Cardiac muscle cell (in vitro differentiated cells and primary cell): Measurements from ENCODE around the gene C15orf39. TPM values are rescaled to one million over a fixed set of nuclear protein-coding genes. Genes with fewer than 3 reads are reported as not detected.
"Not testable (repeated sequence)": the region's sequence is repeated elsewhere in the genome, so short reads cannot be mapped to it uniquely, and the experiment has no call there.

Experiments
- DNase-seq, 2 donors: peaks; one replicate each; pipeline versions ENCODE4 v3.0.0 to v3.0.0-alpha.2; 2010 to 2017; ENCODE audit warnings: low read depth in 1 of 2, low spot score in 1 of 2
- H3K27ac ChIP-seq: fragments of 200-600 bp; sonication (generic); 2 replicates; pipeline ENCODE4 v1.5.1; 2016
- H3K27me3 ChIP-seq: fragments of 200-600 bp; sonication (generic); 2 replicates; pipeline ENCODE4 v1.6.0; 2016; ENCODE audit warnings: control low read depth
- H3K36me3 ChIP-seq: fragments of 200-600 bp; sonication (generic); 2 replicates; pipeline ENCODE4 v1.5.1; 2016; ENCODE audit warnings: control low read depth
- H3K4me1 ChIP-seq: fragments of 200-600 bp; sonication (generic); 2 replicates; pipeline ENCODE4 v1.8.1; 2017; ENCODE audit warnings: low read depth, mild to moderate bottlenecking, mixed run types
- H3K4me3 ChIP-seq: fragments of 200-600 bp; sonication (generic); 2 replicates; pipeline ENCODE4 v1.5.1; 2016; ENCODE audit warnings: mild to moderate bottlenecking
- H3K9me3 ChIP-seq: fragments of 200-600 bp; sonication (generic); 2 replicates; pipeline ENCODE4 v1.5.1; 2017; ENCODE audit warnings: low read depth, mild to moderate bottlenecking, control low read depth
- polyA plus RNA-seq: library from polyadenylated mRNA; unstranded; fragments of >200 nt; fragmentation: Nextera tagmentation; extraction: Ambion mirVana; gene quantifications from 2 replicates; pipeline ENCODE4 v1.2.1, GENCODE V29; 2016
- total RNA-seq: library from RNA; depleted of rRNA; stranded (reverse); fragments of >200 nt; gene quantifications from 2 replicates; pipeline ENCODE4 v1.2.3, GENCODE V29; 2016
- TF ChIP-seq, protein P1 (sequence below): IDR thresholded peaks from 2 replicates; pipeline ENCODE4 v1.5.1; 2012; ENCODE audit warnings: low read depth, mild to moderate bottlenecking, low read length

The C15orf39 gene
- total and polyA plus RNA-seq, 2 experiments from 2014 or later = 8.6 to 35.1 TPM

- Histone ChIP-seq H3K27ac (no peak overlapping the region), H3K36me3 (no peaks in the 10 kb centered on the region), H3K4me1 (no peaks in the 10 kb centered on the region), H3K27me3 (no peaks in the 10 kb centered on the region), H3K4me3 (no peak overlapping the region), H3K9me3 (no peaks in the 10 kb centered on the region)
- no peak for DNase-seq
- TF ChIP-seq, protein P1, sequence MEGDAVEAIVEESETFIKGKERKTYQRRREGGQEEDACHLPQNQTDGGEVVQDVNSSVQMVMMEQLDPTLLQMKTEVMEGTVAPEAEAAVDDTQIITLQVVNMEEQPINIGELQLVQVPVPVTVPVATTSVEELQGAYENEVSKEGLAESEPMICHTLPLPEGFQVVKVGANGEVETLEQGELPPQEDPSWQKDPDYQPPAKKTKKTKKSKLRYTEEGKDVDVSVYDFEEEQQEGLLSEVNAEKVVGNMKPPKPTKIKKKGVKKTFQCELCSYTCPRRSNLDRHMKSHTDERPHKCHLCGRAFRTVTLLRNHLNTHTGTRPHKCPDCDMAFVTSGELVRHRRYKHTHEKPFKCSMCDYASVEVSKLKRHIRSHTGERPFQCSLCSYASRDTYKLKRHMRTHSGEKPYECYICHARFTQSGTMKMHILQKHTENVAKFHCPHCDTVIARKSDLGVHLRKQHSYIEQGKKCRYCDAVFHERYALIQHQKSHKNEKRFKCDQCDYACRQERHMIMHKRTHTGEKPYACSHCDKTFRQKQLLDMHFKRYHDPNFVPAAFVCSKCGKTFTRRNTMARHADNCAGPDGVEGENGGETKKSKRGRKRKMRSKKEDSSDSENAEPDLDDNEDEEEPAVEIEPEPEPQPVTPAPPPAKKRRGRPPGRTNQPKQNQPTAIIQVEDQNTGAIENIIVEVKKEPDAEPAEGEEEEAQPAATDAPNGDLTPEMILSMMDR = no peak
Observed at GRCh38 chr15:75235760-75236729, 34.4 kb downstream of the C15orf39 start.

- H3K36me3 ChIP-seq = no peaks in the 10 kb centered on the region
- no peak for DNase-seq
Observed at GRCh38 chr15:75237316-75237982, 35.8 kb downstream of the C15orf39 start.

DNA sequence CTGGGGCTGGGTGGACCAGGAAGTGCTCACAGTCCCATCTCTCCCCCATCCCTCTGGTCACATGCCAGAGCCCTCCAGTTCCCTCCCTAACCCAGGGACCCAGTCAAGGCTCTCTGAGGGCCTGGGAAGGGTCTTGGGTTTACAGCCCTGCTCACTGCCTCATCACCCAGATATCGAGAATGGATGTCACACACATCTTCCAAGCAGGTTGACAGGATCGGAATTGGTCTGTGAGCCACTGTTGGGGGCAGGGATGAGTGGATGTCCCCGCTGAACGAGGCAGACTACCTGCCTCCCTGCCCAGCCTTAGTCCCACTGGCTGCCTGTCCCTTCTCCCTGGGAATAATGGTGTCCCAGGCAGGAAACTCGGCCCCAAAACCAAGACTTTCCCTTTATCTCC, 36.5 kb downstream of the C15orf39 start:
- Histone ChIP-seq H3K36me3 (no peaks in the 10 kb centered on the region), H3K4me3 (no peak overlapping the region), H3K27ac (no peak overlapping the region), H3K9me3 (no peaks in the 10 kb centered on the region), H3K4me1 (no peaks in the 10 kb centered on the region), H3K27me3 (no peaks in the 10 kb centered on the region)
- TF ChIP-seq, protein P1 = no peak
- DNase-seq = no peak

More at GRCh38 chr15:75237316-75237982, 35.8 kb downstream of the C15orf39 start:
- Histone ChIP-seq H3K27ac (no peak overlapping the region), H3K27me3 (no peaks in the 10 kb centered on the region), H3K9me3 (no peaks in the 10 kb centered on the region), H3K4me1 (no peaks in the 10 kb centered on the region), H3K4me3 (no peak overlapping the region)
- TF ChIP-seq, protein P1 = no peak

GRCh38 chr15:75245741-75246140, 44.1 kb downstream of the C15orf39 start:
- not testable (repeated sequence) for H3K4me3 ChIP-seq, H3K27ac ChIP-seq, H3K4me1 ChIP-seq, DNase-seq, H3K27me3 ChIP-seq, H3K36me3 ChIP-seq, H3K9me3 ChIP-seq

DNA sequence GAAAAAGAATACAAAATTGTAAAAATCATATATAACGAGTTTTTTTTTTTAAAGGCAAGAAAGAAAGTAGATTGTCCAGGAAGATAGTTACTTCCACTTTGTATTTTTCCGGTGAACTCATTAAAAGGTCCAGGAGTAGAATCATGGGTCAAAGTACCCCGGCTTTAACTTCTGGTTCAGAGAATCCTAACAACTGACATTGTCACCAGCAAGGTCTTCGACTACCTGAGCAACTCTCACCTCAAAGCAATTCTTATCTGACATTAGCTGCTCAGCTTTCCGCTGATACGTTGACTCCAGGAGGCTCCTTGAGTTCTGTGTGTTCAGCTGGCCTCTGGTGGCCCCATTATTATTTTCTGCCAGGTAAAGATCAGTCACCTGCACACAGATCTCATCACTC, 47.3 kb downstream of the C15orf39 start:
- H3K4me1 ChIP-seq, H3K9me3 ChIP-seq, DNase-seq, H3K27ac ChIP-seq, H3K36me3 ChIP-seq, H3K4me3 ChIP-seq, H3K27me3 ChIP-seq: not testable (repeated sequence)

- no peak for DNase-seq
- Histone ChIP-seq H3K27me3 (no peaks in the 10 kb centered on the region), H3K4me3 (no peak overlapping the region), H3K36me3 (no peaks in the 10 kb centered on the region), H3K9me3 (no peaks in the 10 kb centered on the region), H3K4me1 (no peaks in the 10 kb centered on the region), H3K27ac (no peak overlapping the region)
- TF ChIP-seq, protein P1 = no peak
Observed at GRCh38 chr15:75249726-75250125, 48.0 kb downstream of the C15orf39 start.

DNA sequence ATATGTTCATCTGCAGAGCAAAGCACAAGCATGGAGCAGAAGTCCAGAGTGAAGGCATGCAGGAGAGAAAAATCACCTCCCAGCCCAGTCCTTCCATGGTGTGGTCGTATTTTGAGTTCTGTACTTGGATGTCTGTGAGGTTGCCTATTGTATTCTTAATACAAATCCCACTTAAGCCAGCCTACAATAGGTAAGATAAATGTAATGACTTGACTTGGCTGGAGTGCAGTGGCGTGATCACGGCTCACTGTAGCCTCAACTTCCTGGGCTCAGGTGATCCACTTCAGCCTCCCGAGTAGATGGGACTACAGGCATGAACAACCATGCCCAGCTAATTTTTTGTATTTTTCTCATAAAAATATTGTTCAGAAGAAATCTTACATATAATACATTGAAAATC, 49.7 kb downstream of the C15orf39 start:
- not testable (repeated sequence) for H3K4me1 ChIP-seq, DNase-seq, H3K27me3 ChIP-seq, H3K36me3 ChIP-seq, H3K9me3 ChIP-seq, H3K27ac ChIP-seq, H3K4me3 ChIP-seq

DNA sequence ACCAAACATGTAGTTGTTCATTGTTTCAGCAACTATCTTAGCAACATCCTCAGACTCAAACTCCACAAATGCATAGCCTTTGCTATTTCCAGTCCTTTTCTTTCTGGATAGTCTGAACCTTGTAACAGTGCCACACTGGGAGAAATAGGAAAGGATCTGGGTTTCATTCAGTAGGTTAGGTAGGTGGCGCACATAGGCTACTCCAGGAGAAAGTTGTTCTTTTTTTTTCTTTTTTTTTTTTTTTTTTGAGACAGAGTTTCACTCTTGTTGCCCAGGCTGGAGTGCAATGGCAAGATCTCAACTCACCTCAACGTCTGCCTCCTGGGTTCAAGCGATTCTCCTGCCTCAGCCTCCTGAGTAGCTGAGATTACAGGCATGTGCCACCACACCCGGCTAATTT, 50.6 kb downstream of the C15orf39 start:
- not testable (repeated sequence) for H3K9me3 ChIP-seq, H3K4me3 ChIP-seq, H3K27ac ChIP-seq, H3K36me3 ChIP-seq, H3K27me3 ChIP-seq, DNase-seq, H3K4me1 ChIP-seq

DNA sequence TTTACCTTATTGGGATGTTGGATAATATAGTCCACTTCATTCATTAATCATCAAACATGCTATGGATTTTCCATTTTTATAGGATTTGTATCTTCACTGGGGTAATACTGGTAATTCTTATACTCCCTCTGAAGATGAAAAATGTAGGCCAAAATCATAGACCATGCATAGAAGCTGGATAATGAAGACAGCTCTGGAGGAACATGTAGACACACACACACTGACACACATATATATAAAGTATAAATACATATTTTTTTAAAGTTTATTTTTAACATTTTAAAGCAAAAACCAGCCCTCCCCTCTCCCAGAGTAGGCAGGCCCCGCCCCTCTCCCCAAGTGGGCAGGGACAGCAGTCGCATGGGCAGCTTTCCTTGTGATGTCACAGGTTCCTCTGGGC, 56.4 kb downstream of the C15orf39 start, which contains the start of gene GOLGA6C:
Gene GOLGA6C (plus strand): TSS at position 301 of the 400 bp plus-strand sequence. CDS start 265 bp downstream, outside the sequence.
- not testable (repeated sequence) for H3K27ac ChIP-seq, DNase-seq, H3K27me3 ChIP-seq, H3K4me3 ChIP-seq, H3K9me3 ChIP-seq, H3K36me3 ChIP-seq, H3K4me1 ChIP-seq
